Uterus (tissue), 2 donors: ENCODE measurements around the gene EIF6.

Source experiments
- POLR2A ChIP-seq, 2 donors: fragments of 450-650 bp; IDR thresholded peaks; one replicate each; pipeline ENCODE4 v1.6.1; 2016; ENCODE audit warnings: antibody characterized with exemption in 2 of 2, mild to moderate bottlenecking in 1 of 2, moderate library complexity in 1 of 2
- TF ChIP-seq, protein P1 (sequence below), 4 experiments: fragments of 200-600 bp in 2 of 4; fragments of 450-650 bp in 2 of 4; sonication (generic) in 2 of 4; IDR thresholded peaks; one replicate each; pipeline ENCODE4 v1.5.1; 2016 to 2019; ENCODE audit warnings: antibody characterized with exemption in 4 of 4, mild to moderate bottlenecking in 2 of 4, moderate library complexity in 1 of 4

DNA sequence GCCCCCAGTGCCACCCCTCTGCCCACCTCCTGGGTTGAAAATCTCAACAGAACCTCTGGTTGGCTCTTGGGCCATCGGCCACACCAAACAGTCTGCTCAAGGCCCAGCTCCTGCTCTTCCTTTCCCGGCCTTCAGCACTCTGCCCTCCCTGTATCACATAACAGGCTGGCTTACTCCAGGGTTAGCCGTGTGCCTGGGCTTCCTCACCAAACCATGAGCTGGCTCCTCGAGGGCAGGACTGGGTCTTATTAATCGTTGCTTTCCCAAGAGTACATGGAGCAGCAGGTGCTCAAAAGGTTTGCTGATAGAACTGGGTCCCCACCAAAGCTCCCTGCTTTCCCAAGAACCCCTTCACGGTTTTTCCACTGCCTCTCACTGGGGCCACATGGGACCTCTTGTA lies 20.4 kb upstream of the EIF6 start:
- TF ChIP-seq, protein P1, sequence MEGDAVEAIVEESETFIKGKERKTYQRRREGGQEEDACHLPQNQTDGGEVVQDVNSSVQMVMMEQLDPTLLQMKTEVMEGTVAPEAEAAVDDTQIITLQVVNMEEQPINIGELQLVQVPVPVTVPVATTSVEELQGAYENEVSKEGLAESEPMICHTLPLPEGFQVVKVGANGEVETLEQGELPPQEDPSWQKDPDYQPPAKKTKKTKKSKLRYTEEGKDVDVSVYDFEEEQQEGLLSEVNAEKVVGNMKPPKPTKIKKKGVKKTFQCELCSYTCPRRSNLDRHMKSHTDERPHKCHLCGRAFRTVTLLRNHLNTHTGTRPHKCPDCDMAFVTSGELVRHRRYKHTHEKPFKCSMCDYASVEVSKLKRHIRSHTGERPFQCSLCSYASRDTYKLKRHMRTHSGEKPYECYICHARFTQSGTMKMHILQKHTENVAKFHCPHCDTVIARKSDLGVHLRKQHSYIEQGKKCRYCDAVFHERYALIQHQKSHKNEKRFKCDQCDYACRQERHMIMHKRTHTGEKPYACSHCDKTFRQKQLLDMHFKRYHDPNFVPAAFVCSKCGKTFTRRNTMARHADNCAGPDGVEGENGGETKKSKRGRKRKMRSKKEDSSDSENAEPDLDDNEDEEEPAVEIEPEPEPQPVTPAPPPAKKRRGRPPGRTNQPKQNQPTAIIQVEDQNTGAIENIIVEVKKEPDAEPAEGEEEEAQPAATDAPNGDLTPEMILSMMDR (IDR thresholded peaks at IDR 0.05) = no peak
- no peak for TF ChIP-seq POLR2A (IDR thresholded peaks at IDR 0.05)
